H1 (cell line): ENCODE data around the gene CUX1. TPM values are rescaled to one million over a fixed set of nuclear protein-coding genes. Genes with fewer than 3 reads are reported as not detected.

Experiments
- CTCF ChIA-PET: fragments of 300-600 bp; sonication (Branson Sonifier 250); formaldehyde crosslinking; loops from one replicate; lab custom pipeline; 2021; ENCODE audit not compliant: partially characterized antibody; lab: Charles Lee
- POLR2A ChIA-PET: fragments of 300-600 bp; sonication (Branson Sonifier 250); formaldehyde crosslinking; loops from one replicate; lab custom pipeline; 2021; ENCODE audit warnings: inconsistent platforms; ENCODE audit not compliant: partially characterized antibody; lab: Charles Lee
- DNase-seq, 2 experiments: peaks; one replicate each; pipeline versions ENCODE4 v3.0.0 to v3.0.0-alpha.2; 2010 to 2022; ENCODE audit warnings: low spot score in 2 of 2, low read depth in 1 of 2, mixed read lengths in 1 of 2
- FAIRE-seq: peaks from 2 replicates; lab custom pipeline; 2011; peaks lifted over from hg19 to GRCh38; lab: Jason Lieb, UNC
- H2AFZ ChIP-seq: 2 replicates; pipeline ENCODE4 v1.8.1; 2012; ENCODE audit warnings: low read length, inconsistent platforms
- H2AK5ac ChIP-seq: 2 replicates; pipeline ENCODE4 v1.6.1; 2013; ENCODE audit warnings: low read depth, low read length
- H2BK120ac ChIP-seq: replicated peaks from 2 replicates; pipeline ENCODE3; 2013; ENCODE audit warnings: low read depth, low read length, inconsistent platforms
- H2BK12ac ChIP-seq: 2 replicates; pipeline ENCODE4 v1.6.1; 2013; ENCODE audit warnings: low read depth, low read length
- H2BK15ac ChIP-seq: 2 replicates; pipeline ENCODE4 v1.6.1; 2013; ENCODE audit warnings: low read length
- H2BK20ac ChIP-seq: 2 replicates; pipeline ENCODE4 v1.6.1; 2013; ENCODE audit warnings: low read length
- H2BK5ac ChIP-seq: 2 replicates; pipeline ENCODE4 v1.6.1; 2013; ENCODE audit warnings: low read depth, low read length
- H3K14ac ChIP-seq: 2 replicates; pipeline ENCODE4 v1.6.1; 2013; ENCODE audit warnings: inconsistent platforms; ENCODE audit not compliant: insufficient read length
- H3K18ac ChIP-seq: 2 replicates; pipeline ENCODE4 v1.6.1; 2013; ENCODE audit warnings: low read length; ENCODE audit errors: extremely low read depth
- H3K23ac ChIP-seq: 2 replicates; pipeline ENCODE4 v1.6.1; 2013; ENCODE audit warnings: inconsistent platforms; ENCODE audit not compliant: insufficient read length
- H3K23me2 ChIP-seq: 2 replicates; pipeline ENCODE4 v1.6.1; 2013; ENCODE audit warnings: low read depth, low read length
- H3K27ac ChIP-seq: 2 replicates; pipeline ENCODE4 v1.6.1; 2011; ENCODE audit warnings: low read depth, low read length, inconsistent platforms
- H3K27me3 ChIP-seq, 4 experiments: replicated peaks in 1 of 4; 1 replicate in 1 of 4; 2 replicates in 3 of 4; pipeline versions ENCODE4 v1.6.1 to v1.8.1; 2011 to 2013; ENCODE audit warnings: low read length in 3 of 4, mild to moderate bottlenecking in 3 of 4, inconsistent platforms in 2 of 4, mixed read lengths in 2 of 4, moderate library complexity in 1 of 4; ENCODE audit not compliant: control insufficient read depth in 3 of 4, insufficient read depth in 3 of 4; ENCODE audit errors: extremely low read depth in 1 of 4
- H3K36me3 ChIP-seq, 4 experiments: 2 replicates each; pipeline versions ENCODE4 v1.6.1 to v1.8.1; 2011 to 2013; ENCODE audit warnings: mild to moderate bottlenecking in 4 of 4, low read length in 3 of 4, moderate library complexity in 2 of 4, control low read depth in 1 of 4, inconsistent platforms in 1 of 4; ENCODE audit not compliant: insufficient read depth in 4 of 4, control insufficient read depth in 2 of 4
- H3K4ac ChIP-seq: replicated peaks from 2 replicates; pipeline ENCODE3; 2013; ENCODE audit warnings: low read length, low read depth, mixed read lengths, inconsistent platforms; ENCODE audit not compliant: insufficient read length
- H3K4me1 ChIP-seq, 4 experiments: replicated peaks in 1 of 4; 1 replicate in 1 of 4; 2 replicates in 3 of 4; pipeline versions ENCODE4 v1.6.1 to v1.8.1; 2011 to 2013; ENCODE audit warnings: low read length in 3 of 4, inconsistent platforms in 2 of 4, mixed read lengths in 1 of 4; ENCODE audit not compliant: insufficient read depth in 4 of 4, control insufficient read depth in 3 of 4
- H3K4me2 ChIP-seq, 2 experiments: 2 replicates each; pipeline versions ENCODE4 v1.6.1 to v1.8.1; 2011 to 2013; ENCODE audit warnings: low read depth in 2 of 2, low read length in 2 of 2, control low read depth in 1 of 2, inconsistent platforms in 1 of 2, mild to moderate bottlenecking in 1 of 2; ENCODE audit not compliant: insufficient read depth in 1 of 2
- H3K4me3 ChIP-seq, 4 experiments: fragments of 200-600, 300-600 bp in 1 of 4; sonication (generic), shearing (Covaris generic), sonication (Bioruptor Twin) in 1 of 4; 2 replicates each; pipeline versions ENCODE4 v1.5.1 to v1.8.1; 2011 to 2016; ENCODE audit warnings: low read length in 4 of 4, low read depth in 3 of 4, control low read depth in 2 of 4, inconsistent platforms in 2 of 4, mild to moderate bottlenecking in 2 of 4, mixed read lengths in 1 of 4, moderate library complexity in 1 of 4; ENCODE audit not compliant: insufficient read depth in 2 of 4; ENCODE audit errors: extremely low read depth in 1 of 4
- H3K56ac ChIP-seq: replicated peaks from 2 replicates; pipeline ENCODE3; 2013; ENCODE audit warnings: low read depth, mild to moderate bottlenecking, mixed read lengths, low read length, inconsistent platforms; ENCODE audit not compliant: insufficient read length
- H3K79me1 ChIP-seq: 2 replicates; pipeline ENCODE4 v1.6.1; 2013; ENCODE audit warnings: low read depth, low read length, control low read depth
- H3K79me2 ChIP-seq, 2 experiments: 2 replicates each; pipeline versions ENCODE4 v1.6.1 to v1.8.1; 2012 to 2013; ENCODE audit warnings: low read length in 2 of 2, mild to moderate bottlenecking in 2 of 2, inconsistent platforms in 1 of 2; ENCODE audit not compliant: insufficient read depth in 2 of 2, control insufficient read depth in 1 of 2
- H3K9ac ChIP-seq, 4 experiments: replicated peaks in 1 of 4; 1 replicate in 1 of 4; 2 replicates in 3 of 4; pipeline versions ENCODE4 v1.6.1 to v1.8.1; 2011 to 2013; ENCODE audit warnings: low read depth in 3 of 4, low read length in 3 of 4, control low read depth in 2 of 4, mild to moderate bottlenecking in 2 of 4, moderate library complexity in 2 of 4, inconsistent platforms in 1 of 4; ENCODE audit errors: extremely low read depth in 1 of 4
- H3K9me3 ChIP-seq, 2 experiments: 2 replicates each; pipeline versions ENCODE4 v1.6.1 to v1.8.1; 2012 to 2013; ENCODE audit warnings: mild to moderate bottlenecking in 2 of 2, moderate library complexity in 2 of 2, control low read depth in 1 of 2, inconsistent platforms in 1 of 2, low read depth in 1 of 2, low read length in 1 of 2, mixed read lengths in 1 of 2; ENCODE audit not compliant: insufficient read depth in 2 of 2
- H4K20me1 ChIP-seq, 2 experiments: replicated peaks in 1 of 2; 2 replicates each; pipeline versions ENCODE3 to v1.8.1; 2011 to 2013; ENCODE audit warnings: inconsistent platforms in 2 of 2, low read length in 2 of 2, mild to moderate bottlenecking in 1 of 2; ENCODE audit not compliant: insufficient read depth in 2 of 2, control insufficient read depth in 1 of 2
- H4K5ac ChIP-seq: 2 replicates; pipeline ENCODE4 v1.6.1; 2013; ENCODE audit warnings: low read length, low read depth, mixed read lengths, inconsistent platforms; ENCODE audit not compliant: insufficient read length
- H4K8ac ChIP-seq: 2 replicates; pipeline ENCODE4 v1.8.0; 2013; ENCODE audit warnings: mild to moderate bottlenecking, moderate library complexity, low read length, inconsistent platforms; ENCODE audit not compliant: insufficient read depth; ENCODE audit errors: extremely low read depth
- H4K91ac ChIP-seq: replicated peaks from 2 replicates; pipeline ENCODE3; 2013; ENCODE audit warnings: low read length, mixed read lengths, inconsistent platforms; ENCODE audit not compliant: insufficient read length
- ASH2L ChIP-seq: fragments of 200-600, 300-600 bp; sonication (generic); IDR thresholded peaks from one replicate; pipeline ENCODE4 v1.7.1; 2017; ENCODE audit warnings: low read length
- CEBPB ChIP-seq: IDR thresholded peaks from 2 replicates; pipeline ENCODE4 v1.6.1; 2012; ENCODE audit warnings: low read depth, low read length
- FOSL1 ChIP-seq: IDR thresholded peaks from 2 replicates; pipeline ENCODE4 v1.6.1; 2011; ENCODE audit warnings: mild to moderate bottlenecking, low read depth, low read length, moderate library complexity; ENCODE audit not compliant: insufficient read depth
- JUND ChIP-seq: IDR thresholded peaks from 2 replicates; pipeline ENCODE4 v1.6.1; 2011; ENCODE audit warnings: mild to moderate bottlenecking, improper control_type of control experiment, low read length
- KDM5A ChIP-seq: fragments of 200-600 bp; IDR thresholded peaks from 2 replicates; pipeline ENCODE4 v1.7.1; 2012; ENCODE audit warnings: mild to moderate bottlenecking, low read length, inconsistent platforms, mixed read lengths
- RBBP5 ChIP-seq: IDR thresholded peaks from 2 replicates; pipeline ENCODE4 v1.7.1; 2012; ENCODE audit warnings: low read depth, mild to moderate bottlenecking, inconsistent platforms, low read length, moderate library complexity, borderline replicate concordance
- RNF2 ChIP-seq: fragments of 200-900, 300-1000 bp; sonication (generic); IDR thresholded peaks from 2 replicates; pipeline ENCODE4 v1.7.1; 2016; ENCODE audit warnings: borderline replicate concordance, low read depth, mild to moderate bottlenecking, antibody characterized with exemption, low read length; ENCODE audit not compliant: poor library complexity, severe bottlenecking; ENCODE audit errors: missing control alignments
- RXRA ChIP-seq: IDR thresholded peaks from 2 replicates; pipeline ENCODE4 v1.6.1; 2011; ENCODE audit warnings: low read depth, mild to moderate bottlenecking, low read length, moderate library complexity; ENCODE audit not compliant: insufficient read depth
- SUZ12 ChIP-seq: fragments of 200-600 bp; sonication (generic); IDR thresholded peaks from 2 replicates; pipeline ENCODE4 v1.6.1; 2012; ENCODE audit warnings: mild to moderate bottlenecking, inconsistent platforms, low read length, moderate library complexity, mixed read lengths
- TBP ChIP-seq: IDR thresholded peaks from 2 replicates; pipeline ENCODE4 v1.6.1; 2011; ENCODE audit warnings: low read depth, low read length, improper control_type of control experiment
- WGBS, 2 experiments: shearing (Covaris generic) in 1 of 2; methylation state at CpG; one replicate each; pipeline versions ENCODE4 v1.1.6 to v1.1.7; 2013 to 2015; ENCODE audit warnings: low lambda C conversion rate in 2 of 2, mixed read lengths in 2 of 2, inconsistent platforms in 1 of 2, low coverage in 1 of 2, missing lambda C conversion rate in 1 of 2; ENCODE audit not compliant: insufficient replicate concordance in 2 of 2, insufficient coverage in 1 of 2, insufficient read length in 1 of 2; ENCODE audit errors: extremely low coverage in 1 of 2, missing lambda C conversion rate in 1 of 2; 5-methylcytosine and 5-hydroxymethylcytosine counted together
- polyA plus RNA-seq, 7 experiments: library from polyadenylated mRNA; depleted of rRNA in 3 of 7; stranded (reverse) in 5 of 7; unstranded in 2 of 7; fragments of >200 nt in 5 of 7; fragments of 200-250 nt in 2 of 7; gene quantifications; 1 replicate in 5 of 7; 2 replicates in 1 of 7; 4 replicates in 1 of 7; pipeline versions ENCODE4 v1.2.1 to v1.2.3, GENCODE V29; 2011 to 2013; ENCODE audit warnings: missing spikeins in 2 of 7, mixed read lengths in 2 of 7
- total RNA-seq: library from RNA; stranded (reverse); fragmentation: NEBNext Ultra II Directional; extraction: Animal tissue kit (Norgen Biotek cat#: 25700); gene quantifications from 2 replicates; pipeline ENCODE4 v1.2.1, GENCODE V29; 2021

CUX1 gene
- total and polyA plus RNA-seq, 2 of the 8 experiments (the other 6 are each of a cell fraction or from before 2014, with no cell fraction given) = 21.6 to 65.9 TPM

GRCh38 chr7:102146122-102146521, 328.7 kb downstream of the CUX1 start:
- Histone ChIP-seq H3K4me2 (no peak overlapping the region), H3K9me3 (no peaks in the 10 kb centered on the region), H4K20me1 (peaks cover 0 to 3% of the 10 kb centered on the region in 2 experiments), H3K4me3 (no peak overlapping the region), H3K14ac (no peak overlapping the region), H2BK15ac (no peak overlapping the region), H2AFZ (no peak overlapping the region), H4K8ac (no peak overlapping the region; the same call in 1 of the 2 replicates), H3K27ac (no peak overlapping the region), H3K36me3 (no peaks in the 10 kb centered on the region), H3K79me2 (no peaks in the 10 kb centered on the region), H2AK5ac (no peak overlapping the region), H3K9ac (no peak overlapping the region), H3K4me1 (no peaks in the 10 kb centered on the region; a peak in 1 of 7 replicates), H3K18ac (no peak overlapping the region), H3K27me3 (no peaks in the 10 kb centered on the region; a peak in 1 of 7 replicates), H2BK120ac (no peak overlapping the region), H4K5ac (no peak overlapping the region), H3K79me1 (no peaks in the 10 kb centered on the region; the same call in 1 of the 2 replicates), H3K56ac (no peak overlapping the region), H3K23me2 (no peaks in the 10 kb centered on the region), H3K4ac (no peak overlapping the region), H3K23ac (no peak overlapping the region), H2BK12ac (no peak overlapping the region), H2BK5ac (no peak overlapping the region), H2BK20ac (no peak overlapping the region), H4K91ac (no peak overlapping the region)
- ChIA-PET CTCF (no interaction called here), POLR2A (no interaction called here)
- DNase-seq (no peak), FAIRE-seq (no peak)
- no peak for TF ChIP-seq RBBP5
- TF ChIP-seq ASH2L = no peak
- no peak for TF ChIP-seq JUND
- TF ChIP-seq TBP = no peak
- TF ChIP-seq KDM5A = no peak
- no peak for TF ChIP-seq RNF2
- no peak for TF ChIP-seq CEBPB
- TF ChIP-seq FOSL1 = no peak
- TF ChIP-seq SUZ12 = no peak
- no peak for TF ChIP-seq RXRA
- WGBS, 2 experiments = 89% methylated on average over 18 of the region's 18 CpGs; no CpG with 5 or more reads in 1 of the 2 experiments
